Spleen (tissue), 11 donors: ENCODE results near the gene TBC1D16. TPM values are rescaled to one million over a fixed set of nuclear protein-coding genes. Genes with fewer than 3 reads are reported as not detected.

Experiments
- DNase-seq: peaks from one replicate; pipeline ENCODE4 v3.0.0-alpha.2; 2020
- H3K27ac ChIP-seq, 8 donors: fragments of 200-600 bp; sonication (generic) in 7 of 8; 1 replicate in 4 of 8; 2 replicates in 4 of 8; pipeline versions ENCODE4 v1.5.0 to v1.8.0; 2016 to 2021; ENCODE audit warnings: inconsistent platforms in 4 of 8, mild to moderate bottlenecking in 4 of 8, moderate library complexity in 1 of 8
- H3K27me3 ChIP-seq, 7 donors: fragments of 200-600 bp; sonication (generic) in 6 of 7; replicated peaks in 1 of 7; 1 replicate in 4 of 7; 2 replicates in 3 of 7; pipeline versions ENCODE4 v1.5.0 to v1.8.0; 2016 to 2021; ENCODE audit warnings: inconsistent platforms in 3 of 7, mild to moderate bottlenecking in 1 of 7
- H3K36me3 ChIP-seq, 6 donors: fragments of 200-600 bp; sonication (generic) in 5 of 6; 1 replicate in 4 of 6; 2 replicates in 2 of 6; pipeline versions ENCODE4 v1.5.0 to v1.8.0; 2016 to 2021; ENCODE audit warnings: inconsistent platforms in 2 of 6
- H3K4me1 ChIP-seq, 6 donors: fragments of 200-600 bp; sonication (generic) in 5 of 6; 1 replicate in 3 of 6; 2 replicates in 3 of 6; pipeline versions ENCODE4 v1.5.0 to v1.8.0; 2016 to 2021; ENCODE audit warnings: inconsistent platforms in 3 of 6
- H3K4me3 ChIP-seq, 8 donors: fragments of 200-600 bp; sonication (generic) in 7 of 8; 1 replicate in 4 of 8; 2 replicates in 4 of 8; pipeline versions ENCODE4 v1.5.0 to v1.8.0; 2016 to 2021; ENCODE audit warnings: inconsistent platforms in 4 of 8, mild to moderate bottlenecking in 4 of 8, moderate library complexity in 2 of 8
- H3K9me3 ChIP-seq, 8 donors: fragments of 200-600 bp; sonication (generic) in 7 of 8; 1 replicate in 4 of 8; 2 replicates in 4 of 8; pipeline versions ENCODE4 v1.5.0 to v1.8.0; 2016 to 2021; ENCODE audit warnings: inconsistent platforms in 4 of 8
- POLR2A ChIP-seq, 3 donors: fragments of 450-650 bp; IDR thresholded peaks; one replicate each; pipeline ENCODE4 v1.5.1; 2017; ENCODE audit warnings: antibody characterized with exemption in 3 of 3, mild to moderate bottlenecking in 1 of 3
- POLR2AphosphoS5 ChIP-seq, 3 donors: sonication (generic); formaldehyde crosslinking; IDR thresholded peaks; one replicate each; pipeline ENCODE4 v1.5.1; 2017; ENCODE audit warnings: antibody characterized with exemption in 3 of 3
- WGBS, 5 donors: extraction: QIAGEN DNeasy Blood & Tissue Kit in 3 of 5; methylation state at CpG; one replicate each; pipeline versions ENCODE4 v1.1.5 to v1.1.7; 2013 to 2018; 5-methylcytosine and 5-hydroxymethylcytosine counted together
- intact Hi-C: fragments of 100-400 bp; cut with DNase I; formaldehyde crosslinking; loops from one replicate; pipeline ENCODE4 v1.15.0; 2023; ENCODE audit warnings: low total_unique reads
- polyA plus RNA-seq, 3 donors: library from polyadenylated mRNA; stranded (reverse); fragments of 200-250 nt; gene quantifications; one replicate each; pipeline ENCODE4 v1.2.1, GENCODE V29; 2013
- total RNA-seq, 7 donors: library from RNA; depleted of rRNA in 3 of 7; stranded (reverse); fragments of >200 nt in 3 of 7; fragmentation: NEBNext Ultra II Directional in 4 of 7; extraction: Animal tissue kit (Norgen Biotek cat#: 25700) in 4 of 7; gene quantifications; one replicate each; pipeline versions ENCODE4 v1.1.0 to v1.2.1, GENCODE V29; 2016 to 2021
- TF ChIP-seq, protein P1 (sequence below), 11 experiments: fragments of 200-600 bp in 7 of 11; fragments of 450-650 bp in 4 of 11; sonication (generic) in 4 of 11; IDR thresholded peaks in 8 of 11; conservative IDR thresholded peaks in 3 of 11; 1 replicate in 7 of 11; 2 replicates in 4 of 11; pipeline versions ENCODE4 v1.4.0 to v1.8.0; 2016 to 2021; ENCODE audit warnings: antibody characterized with exemption in 11 of 11, inconsistent platforms in 4 of 11, mild to moderate bottlenecking in 1 of 11
- donor health status: healthy with polysubstance abuse.
- donor health status: DM: no; HTN: no; CAD: no; lungs with moderate emphysema.
- donor health status: DM: no; HTN: no; CAD: no.
- donor health status: Bipolar disorder and iron deficiency.
- donor health status: healthy.
- donor health status: DM: no; HTN: no; CAD: no.
- donor health status: DM: yes; HTN: yes; CAD: no.

The TBC1D16 gene
- total and polyA plus RNA-seq, 10 donors = 1.3 to 33.6 (median 15.7) TPM

- peaks cover 0 to 62% (median 0%) of the 10 kb centered on the region in 7 donors for H3K27me3 ChIP-seq
- no peak overlapping the region for H3K27ac ChIP-seq
- H3K4me1 ChIP-seq = peaks cover 0 to 6% (median 0%) of the 10 kb centered on the region in 6 donors
- H3K36me3 ChIP-seq = no peaks in the 10 kb centered on the region
- DNase-seq = no peak
- 61 to 73% (median 71%) methylated on average over 8 of the region's 8 CpGs for WGBS, 5 donors
- no peaks in the 10 kb centered on the region for H3K9me3 ChIP-seq
- no peak overlapping the region for H3K4me3 ChIP-seq
- intact Hi-C loops = no loop called here
- TF ChIP-seq, protein P1, sequence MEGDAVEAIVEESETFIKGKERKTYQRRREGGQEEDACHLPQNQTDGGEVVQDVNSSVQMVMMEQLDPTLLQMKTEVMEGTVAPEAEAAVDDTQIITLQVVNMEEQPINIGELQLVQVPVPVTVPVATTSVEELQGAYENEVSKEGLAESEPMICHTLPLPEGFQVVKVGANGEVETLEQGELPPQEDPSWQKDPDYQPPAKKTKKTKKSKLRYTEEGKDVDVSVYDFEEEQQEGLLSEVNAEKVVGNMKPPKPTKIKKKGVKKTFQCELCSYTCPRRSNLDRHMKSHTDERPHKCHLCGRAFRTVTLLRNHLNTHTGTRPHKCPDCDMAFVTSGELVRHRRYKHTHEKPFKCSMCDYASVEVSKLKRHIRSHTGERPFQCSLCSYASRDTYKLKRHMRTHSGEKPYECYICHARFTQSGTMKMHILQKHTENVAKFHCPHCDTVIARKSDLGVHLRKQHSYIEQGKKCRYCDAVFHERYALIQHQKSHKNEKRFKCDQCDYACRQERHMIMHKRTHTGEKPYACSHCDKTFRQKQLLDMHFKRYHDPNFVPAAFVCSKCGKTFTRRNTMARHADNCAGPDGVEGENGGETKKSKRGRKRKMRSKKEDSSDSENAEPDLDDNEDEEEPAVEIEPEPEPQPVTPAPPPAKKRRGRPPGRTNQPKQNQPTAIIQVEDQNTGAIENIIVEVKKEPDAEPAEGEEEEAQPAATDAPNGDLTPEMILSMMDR (IDR thresholded peaks at IDR 0.05 in 8 of 11, conservative IDR thresholded peaks at IDR 0.05 in 3 of 11) = no peak
- TF ChIP-seq POLR2AphosphoS5 (IDR thresholded peaks at IDR 0.05) (no peak), POLR2A (IDR thresholded peaks at IDR 0.05) (no peak)
Observed at GRCh38 chr17:79905832-79906231, 129.8 kb downstream of the TBC1D16 start.

DNA sequence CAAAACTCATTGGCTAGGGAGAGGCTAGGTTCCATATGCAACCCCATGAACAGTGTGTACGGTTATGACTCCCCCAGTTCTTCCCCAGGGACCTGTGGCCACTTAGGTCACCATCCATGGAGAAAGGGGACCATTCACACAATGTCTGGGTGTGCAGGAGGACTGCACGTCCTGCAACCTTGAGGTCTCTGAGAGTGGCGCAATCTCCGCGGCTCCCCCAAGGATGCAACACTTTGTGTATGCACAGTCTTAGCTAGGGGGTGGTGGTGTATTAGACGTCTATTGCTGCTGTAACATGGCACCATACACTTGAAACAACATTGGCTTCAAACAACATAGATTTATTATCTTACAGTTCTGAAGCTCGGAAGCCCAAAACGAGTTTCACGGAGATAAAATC is 130.8 kb downstream of the TBC1D16 start:
- WGBS, 5 donors = 70 to 86% (median 75%) methylated on average over 8 to 9 of the region's 9 CpGs
- Histone ChIP-seq H3K9me3 (peaks cover 0 to 2% (median 0%) of the 10 kb centered on the region in 8 donors), H3K27me3 (peaks cover 0 to 65% (median 0%) of the 10 kb centered on the region in 7 donors), H3K4me3 (no peak overlapping the region), H3K27ac (no peak overlapping the region), H3K4me1 (peaks cover 0 to 6% (median 0%) of the 10 kb centered on the region in 6 donors), H3K36me3 (no peaks in the 10 kb centered on the region)
- TF ChIP-seq, protein P1 (IDR thresholded peaks at IDR 0.05 in 8 of 11, conservative IDR thresholded peaks at IDR 0.05 in 3 of 11) = no peak
- TF ChIP-seq POLR2AphosphoS5 (IDR thresholded peaks at IDR 0.05) = no peak
- no peak for TF ChIP-seq POLR2A (IDR thresholded peaks at IDR 0.05)
- intact Hi-C loops = no loop called here
- DNase-seq = peak; percentile 11

GRCh38 chr17:79902146-79902791 is 133.4 kb downstream of the TBC1D16 start:
- intact Hi-C loops = no loop called here
- TF ChIP-seq POLR2AphosphoS5 (IDR thresholded peaks at IDR 0.05) (no peak), POLR2A (IDR thresholded peaks at IDR 0.05) (no peak)
- TF ChIP-seq, protein P1 (IDR thresholded peaks at IDR 0.05 in 8 of 11, conservative IDR thresholded peaks at IDR 0.05 in 3 of 11) = no peak
- DNase-seq = peak; percentile 47
- Histone ChIP-seq H3K4me3 (no peak overlapping the region), H3K27ac (no peak overlapping the region), H3K4me1 (no peaks in the 10 kb centered on the region), H3K27me3 (peaks cover 0 to 61% (median 0%) of the 10 kb centered on the region in 7 donors), H3K9me3 (peaks cover 0 to 11% (median 6%) of the 10 kb centered on the region in 8 donors), H3K36me3 (no peaks in the 10 kb centered on the region)
- WGBS, 5 donors = 77 to 86% (median 81%) methylated on average over 9 to 10 of the region's 10 CpGs

DNA sequence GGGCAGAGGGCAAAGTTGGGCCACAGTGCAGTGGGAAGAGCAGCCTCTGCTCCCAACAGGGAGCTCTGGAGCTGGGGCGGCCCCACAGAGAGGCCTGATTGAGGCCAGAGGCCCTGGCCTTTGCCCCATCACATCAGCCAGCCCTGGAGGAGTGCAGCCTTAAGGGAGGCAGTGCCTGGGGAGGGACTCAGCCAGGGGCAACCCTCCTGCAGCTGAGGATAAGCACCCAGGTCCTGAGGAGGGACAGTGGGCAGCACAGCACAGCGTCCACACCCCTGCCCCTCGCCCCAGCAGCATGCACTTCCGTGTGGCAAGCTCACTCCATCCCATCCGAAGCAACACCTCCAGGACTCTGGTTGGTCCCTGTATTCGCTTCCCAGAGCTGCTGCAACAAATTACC is 134.5 kb downstream of the TBC1D16 start:
- Histone ChIP-seq H3K27ac (no peak overlapping the region), H3K9me3 (peaks cover 0 to 11% (median 6%) of the 10 kb centered on the region in 8 donors), H3K4me3 (no peak overlapping the region), H3K36me3 (no peaks in the 10 kb centered on the region), H3K27me3 (peaks cover 0 to 65% (median 0%) of the 10 kb centered on the region in 7 donors), H3K4me1 (no peaks in the 10 kb centered on the region)
- intact Hi-C loops = no loop called here
- DNase-seq = peak; percentile 56
- WGBS, 5 donors = 79 to 89% (median 85%) methylated on average over 6 of the region's 6 CpGs
- no peak for TF ChIP-seq POLR2A (IDR thresholded peaks at IDR 0.05)
- no peak for TF ChIP-seq POLR2AphosphoS5 (IDR thresholded peaks at IDR 0.05)
- TF ChIP-seq, protein P1 (IDR thresholded peaks at IDR 0.05 in 8 of 11, conservative IDR thresholded peaks at IDR 0.05 in 3 of 11) = no peak
